RWPE1 (cell line): ENCODE data around the gene APOD.
"Not testable (repeated sequence)": the region's sequence is repeated elsewhere in the genome, so short reads cannot be mapped to it uniquely, and the experiment has no call there.

Source experiments
- CTCF ChIA-PET: fragments of 350-600 bp; sonication (Branson Sonifier 250); formaldehyde crosslinking; extraction: SDS; loops from one replicate; lab custom pipeline; 2021; lab: Yijun Ruan, JAX
- POLR2A ChIA-PET: fragments of 400-600 bp; formaldehyde crosslinking; extraction: SDS; loops from one replicate; lab custom pipeline; 2020; ENCODE audit warnings: antibody characterized with exemption; ENCODE audit not compliant: low non-redundant PET; lab: Yijun Ruan, JAX
- DNase-seq: peaks from one replicate; pipeline ENCODE4 v3.0.0; 2012; ENCODE audit warnings: low spot score
- H3K27ac ChIP-seq: fragments of 450-650 bp; 2 replicates; pipeline ENCODE4 v1.5.1; 2017
- CTCF ChIP-seq: fragments of 450-650 bp; conservative IDR thresholded peaks from 2 replicates; pipeline ENCODE4 v1.5.1; 2017; ENCODE audit warnings: low read depth, mild to moderate bottlenecking

The APOD gene

GRCh38 chr3:195622523-195623170, 38.9 kb upstream of the APOD start:
- CTCF ChIA-PET, POLR2A ChIA-PET, H3K27ac ChIP-seq, DNase-seq: not testable (repeated sequence)

GRCh38 chr3:195622012-195622411, 38.3 kb upstream of the APOD start:
- DNase-seq, CTCF ChIA-PET, H3K27ac ChIP-seq, POLR2A ChIA-PET: not testable (repeated sequence)

- POLR2A ChIA-PET, CTCF ChIA-PET, H3K27ac ChIP-seq, DNase-seq: not testable (repeated sequence)
Measured at GRCh38 chr3:195621095-195621494, 37.4 kb upstream of the APOD start.

- DNase-seq, CTCF ChIA-PET, POLR2A ChIA-PET, H3K27ac ChIP-seq: not testable (repeated sequence)
Measured at GRCh38 chr3:195620476-195620875, 36.7 kb upstream of the APOD start.

GRCh38 chr3:195619591-195620369, 36.0 kb upstream of the APOD start:
- H3K27ac ChIP-seq, DNase-seq, POLR2A ChIA-PET, CTCF ChIA-PET: not testable (repeated sequence)

GRCh38 chr3:195617784-195618659, 34.3 kb upstream of the APOD start:
- CTCF ChIA-PET, DNase-seq, POLR2A ChIA-PET, H3K27ac ChIP-seq: not testable (repeated sequence)

DNA sequence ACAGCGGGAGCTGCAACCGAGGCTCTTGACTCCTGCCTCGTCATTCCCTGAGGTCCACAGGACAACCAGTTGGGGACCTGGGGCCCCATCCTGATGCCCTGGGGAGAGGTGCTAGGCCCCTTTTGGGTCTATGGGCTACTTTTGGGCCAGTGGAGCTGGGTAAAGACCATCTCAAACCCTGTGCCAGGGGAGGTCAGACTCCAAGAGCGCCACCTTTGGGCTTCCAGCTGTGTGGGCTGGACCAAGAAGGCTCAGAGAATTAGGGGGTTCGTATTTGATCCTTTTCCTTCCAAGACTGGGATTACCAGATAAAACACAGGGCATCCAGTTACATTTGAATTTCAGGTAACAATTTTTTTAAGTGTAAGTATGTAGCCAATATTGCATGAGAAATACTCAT, 33.4 kb upstream of the APOD start:
- H3K27ac ChIP-seq, DNase-seq, CTCF ChIA-PET, POLR2A ChIA-PET: not testable (repeated sequence)

DNA sequence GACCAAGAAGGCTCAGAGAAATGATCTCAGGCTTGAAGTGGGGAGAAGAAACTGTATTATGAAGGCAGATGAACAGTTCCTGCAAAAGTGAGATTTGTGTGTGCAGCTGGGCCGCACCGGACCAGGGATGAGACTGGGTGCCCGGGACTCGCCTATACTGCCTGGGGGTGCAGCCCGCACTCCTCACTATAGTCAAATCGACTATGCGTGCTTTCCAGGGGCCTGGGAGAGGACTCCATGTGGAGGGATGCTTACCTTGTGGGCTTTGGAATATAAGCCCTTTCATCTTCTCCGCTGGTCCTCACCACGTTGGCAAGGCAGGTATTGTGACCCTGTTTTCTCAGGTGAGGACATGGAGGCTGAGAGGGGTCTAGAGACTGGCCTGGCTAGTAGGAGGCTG, 32.9 kb upstream of the APOD start:
- TF ChIP-seq CTCF = no peak
- no peak for DNase-seq
- ChIA-PET POLR2A (no interaction called here), CTCF (no interaction called here)
- no peak overlapping the region for H3K27ac ChIP-seq

GRCh38 chr3:195615952-195616537, 32.3 kb upstream of the APOD start:
- CTCF ChIA-PET, DNase-seq, H3K27ac ChIP-seq, POLR2A ChIA-PET: not testable (repeated sequence)

DNA sequence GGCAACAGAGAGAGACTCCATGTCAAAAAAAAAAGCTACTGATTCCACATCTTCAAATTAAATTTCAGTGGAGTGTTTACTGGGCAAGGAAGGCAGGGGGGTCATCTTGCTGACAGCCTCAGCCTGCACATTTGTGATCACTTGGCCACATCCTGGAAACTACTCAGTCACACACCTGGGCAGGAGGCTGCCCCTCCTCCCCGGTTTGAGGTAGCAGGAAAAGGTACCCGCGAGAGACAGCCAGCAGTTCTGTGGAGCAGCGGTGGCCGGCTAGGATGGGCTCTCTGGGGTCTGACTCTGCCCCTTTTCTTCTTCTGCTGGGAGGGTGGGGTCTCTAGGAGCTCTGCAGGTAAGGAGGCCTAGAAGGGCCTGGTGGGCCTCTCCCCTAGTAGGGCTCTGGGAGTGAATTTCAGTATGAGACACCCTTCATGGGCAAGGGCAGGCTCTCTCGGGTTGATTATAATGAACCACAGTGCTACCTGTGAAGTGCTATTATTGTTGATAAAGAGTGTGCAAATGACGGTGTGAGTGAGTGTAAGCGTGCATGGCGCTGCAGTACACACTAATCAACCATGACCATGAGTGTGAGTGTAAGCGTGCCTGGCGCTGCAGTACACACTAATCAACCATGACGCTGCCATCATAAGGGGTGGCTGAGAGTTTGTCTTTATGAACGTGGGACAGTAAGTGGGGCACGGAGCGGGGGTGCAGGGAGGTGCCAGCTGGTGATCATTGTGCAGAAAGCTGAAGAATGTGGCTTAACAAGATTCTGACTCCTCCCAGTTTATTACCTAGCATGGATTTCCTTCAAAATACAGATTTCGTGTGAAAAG, 31.1 kb upstream of the APOD start:
- POLR2A ChIA-PET, DNase-seq, H3K27ac ChIP-seq: not testable (repeated sequence)
- CTCF ChIA-PET = interaction anchor here (0.6 to 0.8 kb wide), 2 partner anchors 12 to 361 kb away, joined by 4 to 7 read pairs; no protein-coding TSS in a partner anchor
